ENCODE results near the gene CDH8. TPM values are rescaled to one million over a fixed set of nuclear protein-coding genes. Genes with fewer than 3 reads are reported as not detected.

Gene CDH8
- total RNA-seq, 2 experiments from 2014 or later: not detected

DNA sequence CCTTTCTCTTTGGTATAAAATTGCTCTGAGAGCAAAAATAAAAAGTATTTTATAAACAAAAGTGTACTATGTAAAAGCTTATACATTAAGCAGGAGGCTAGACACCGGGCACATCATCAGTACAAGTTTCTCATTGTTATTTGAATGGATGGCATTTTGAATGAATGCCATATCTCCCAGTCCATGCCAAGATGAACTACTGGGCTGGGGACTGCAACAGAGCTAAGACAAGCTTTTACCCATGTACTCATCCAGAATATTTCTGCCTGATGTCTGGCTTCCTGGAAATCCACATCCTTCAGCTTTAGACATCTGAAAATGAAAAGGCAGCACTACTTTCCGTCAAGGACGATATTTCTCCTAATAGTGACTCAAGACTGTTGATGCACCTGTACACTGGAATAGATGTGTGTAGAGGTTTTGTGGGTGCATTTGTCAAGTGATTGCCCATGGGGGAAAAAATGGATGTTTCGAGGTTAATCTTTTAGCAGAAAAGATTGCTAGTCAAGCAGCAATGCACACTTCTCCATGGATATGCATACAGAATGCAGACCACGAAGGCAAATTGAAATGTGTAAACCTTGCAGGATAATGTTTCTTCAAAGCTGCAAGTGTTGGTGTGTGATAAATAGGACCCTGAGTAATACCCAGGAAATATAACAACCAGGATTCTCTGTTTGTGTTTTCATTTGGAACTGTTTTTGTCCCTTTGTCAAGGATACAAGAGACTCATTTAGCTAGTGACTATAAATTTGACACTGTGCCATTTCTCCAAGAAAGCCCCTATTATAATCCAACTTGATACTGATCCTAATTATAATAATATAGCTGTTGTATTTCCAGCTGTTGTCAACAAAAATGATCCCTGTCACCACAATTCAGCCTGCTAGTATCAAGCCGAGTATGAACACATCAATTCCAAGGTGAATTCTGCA is 173.8 kb downstream of the CDH8 start:
- TF ChIP-seq CTCF (conservative IDR thresholded peaks at IDR 0.05; ENCODE audit: low read length) (no peak), EZH2phosphoT487 (IDR thresholded peaks at IDR 0.05; ENCODE audit: borderline replicate concordance, low read depth, low read length) (no peak)
- Histone ChIP-seq H3K27ac (ENCODE audit: low read depth, low read length, poor library complexity, severe bottlenecking) (no peak overlapping the region), H3K4me1 (ENCODE audit: insufficient read depth, low read length, poor library complexity, severe bottlenecking) (no peaks in the 10 kb centered on the region), H3K36me3 (ENCODE audit: insufficient read depth, low read length) (no peaks in the 10 kb centered on the region), H3K4me2 (ENCODE audit: low read length) (no peak overlapping the region), H3K4me3 (ENCODE audit: low read depth, low read length, poor library complexity, severe bottlenecking) (no peak overlapping the region), H3K9me3 (ENCODE audit: low read length) (no peaks in the 10 kb centered on the region), H4K20me1 (ENCODE audit: insufficient read depth, low read length) (no peaks in the 10 kb centered on the region), H2AFZ (ENCODE audit: low read length) (no peak overlapping the region), H3K79me2 (ENCODE audit: insufficient read depth, low read depth, low read length) (no peaks in the 10 kb centered on the region), H3K9me2 (ENCODE audit: insufficient read depth, low read length) (no peaks in the 10 kb centered on the region)
- ChIA-PET CTCF (ENCODE audit: unreplicated experiment) (no interaction called here), POLR2A (no interaction called here)
- DNase-seq (ENCODE audit: low spot score): no peak
- intact Hi-C loops (cut with micrococcal nuclease; ENCODE audit: unreplicated experiment): no loop called here
- BruUV-seq (replicated peaks): no TSS peak

DNA sequence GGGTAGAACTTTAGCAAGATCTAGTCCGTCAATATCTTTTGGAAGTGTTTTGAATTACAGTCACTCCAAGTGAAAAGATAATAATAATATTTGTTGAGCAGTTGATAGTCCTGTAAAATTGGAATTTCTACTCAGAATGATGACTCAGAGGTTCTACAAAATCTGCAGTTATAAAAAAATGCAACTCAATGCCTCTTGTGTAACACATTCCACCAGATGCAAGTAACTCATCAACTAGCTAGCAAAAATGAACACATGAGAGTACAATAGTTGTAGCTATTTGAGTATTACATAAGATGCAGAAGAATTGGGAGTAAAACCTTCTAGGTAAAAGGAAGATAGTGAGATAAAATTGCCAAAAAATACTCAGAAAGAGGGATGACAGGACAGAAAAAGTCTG is 177.2 kb downstream of the CDH8 start:
- BruUV-seq (replicated peaks): no TSS peak
- no peak overlapping the region for H3K27ac ChIP-seq (ENCODE audit: low read depth, low read length, poor library complexity, severe bottlenecking)
- H3K4me1 ChIP-seq (ENCODE audit: insufficient read depth, low read length, poor library complexity, severe bottlenecking): no peaks in the 10 kb centered on the region
- ChIA-PET POLR2A (interaction anchor here (0.6 to 0.7 kb wide), 2 partner anchors 16 to 39 kb away, joined by 3 read pairs; no protein-coding TSS in a partner anchor), CTCF (ENCODE audit: unreplicated experiment) (no interaction called here)
- intact Hi-C loops (cut with micrococcal nuclease; ENCODE audit: unreplicated experiment): no loop called here
- no peak for DNase-seq (ENCODE audit: low spot score)
- TF ChIP-seq EZH2phosphoT487 (IDR thresholded peaks at IDR 0.05; ENCODE audit: borderline replicate concordance, low read depth, low read length) (no peak), CTCF (conservative IDR thresholded peaks at IDR 0.05; ENCODE audit: low read length) (no peak)
- no peaks in the 10 kb centered on the region for H4K20me1 ChIP-seq (ENCODE audit: insufficient read depth, low read length)
- no peaks in the 10 kb centered on the region for H3K79me2 ChIP-seq (ENCODE audit: insufficient read depth, low read depth, low read length)
- no peak overlapping the region for H3K4me2 ChIP-seq (ENCODE audit: low read length)
- H3K9me3 ChIP-seq (ENCODE audit: low read length): no peaks in the 10 kb centered on the region
- no peak overlapping the region for H2AFZ ChIP-seq (ENCODE audit: low read length)
- H3K36me3 ChIP-seq (ENCODE audit: insufficient read depth, low read length): no peaks in the 10 kb centered on the region
- H3K4me3 ChIP-seq (ENCODE audit: low read depth, low read length, poor library complexity, severe bottlenecking): no peak overlapping the region
- no peaks in the 10 kb centered on the region for H3K9me2 ChIP-seq (ENCODE audit: insufficient read depth, low read length)

GRCh38 chr16:61842666-61843065 is 193.6 kb downstream of the CDH8 start:
- no peak overlapping the region for H3K4me2 ChIP-seq (ENCODE audit: low read length)
- H3K4me3 ChIP-seq (ENCODE audit: low read depth, low read length, poor library complexity, severe bottlenecking): no peak overlapping the region
- TF ChIP-seq EZH2phosphoT487 (IDR thresholded peaks at IDR 0.05; ENCODE audit: borderline replicate concordance, low read depth, low read length): no peak
- H3K4me1 ChIP-seq (ENCODE audit: insufficient read depth, low read length, poor library complexity, severe bottlenecking): no peaks in the 10 kb centered on the region
- intact Hi-C loops (cut with micrococcal nuclease; ENCODE audit: unreplicated experiment): no loop called here
- no peaks in the 10 kb centered on the region for H4K20me1 ChIP-seq (ENCODE audit: insufficient read depth, low read length)
- no peaks in the 10 kb centered on the region for H3K79me2 ChIP-seq (ENCODE audit: insufficient read depth, low read depth, low read length)
- no peaks in the 10 kb centered on the region for H3K9me3 ChIP-seq (ENCODE audit: low read length)
- H3K27ac ChIP-seq (ENCODE audit: low read depth, low read length, poor library complexity, severe bottlenecking): no peak overlapping the region
- no peaks in the 10 kb centered on the region for H3K9me2 ChIP-seq (ENCODE audit: insufficient read depth, low read length)
- H3K36me3 ChIP-seq (ENCODE audit: insufficient read depth, low read length): no peaks in the 10 kb centered on the region
- CTCF ChIA-PET (ENCODE audit: unreplicated experiment): no interaction called here
- BruUV-seq (replicated peaks): no TSS peak
- no peak overlapping the region for H2AFZ ChIP-seq (ENCODE audit: low read length)
- POLR2A ChIA-PET: interaction anchor here (0.5 kb wide), 1 partner anchor 235 kb away, joined by 3 read pairs; no protein-coding TSS in a partner anchor
- no peak for DNase-seq (ENCODE audit: low spot score)
